ENCODE data around the gene TOB1.
"Not testable (repeated sequence)": the region's sequence is repeated elsewhere in the genome, so short reads cannot be mapped to it uniquely, and the experiment has no call there.

The TOB1 gene

GRCh38 chr17:50899559-50900319, 33.6 kb upstream of the TOB1 start:
- in situ Hi-C loops (cut with HindIII; ENCODE audit: low pct_ligation_motif_present, low pct_unique_long_range_greater_than_20kb, low sequenced_read_pairs), result no loop called here

GRCh38 chr17:50899005-50899460, 32.9 kb upstream of the TOB1 start:
- DNase-seq, result no peak

More at GRCh38 chr17:50899559-50900319, 33.6 kb upstream of the TOB1 start:
- no peak for DNase-seq

GRCh38 chr17:50898369-50899004, 32.3 kb upstream of the TOB1 start:
- DNase-seq, result no peak
- in situ Hi-C loops (cut with HindIII; ENCODE audit: low pct_ligation_motif_present, low pct_unique_long_range_greater_than_20kb, low sequenced_read_pairs), result no loop called here

More at GRCh38 chr17:50899005-50899460, 32.9 kb upstream of the TOB1 start:
- in situ Hi-C loops (cut with HindIII; ENCODE audit: low pct_ligation_motif_present, low pct_unique_long_range_greater_than_20kb, low sequenced_read_pairs), result no loop called here

- DNase-seq; in situ Hi-C loops (cut with HindIII; ENCODE audit: low pct_ligation_motif_present, low pct_unique_long_range_greater_than_20kb, low sequenced_read_pairs): not testable (repeated sequence)
Observed at GRCh38 chr17:50894513-50894912, 28.4 kb upstream of the TOB1 start.

- peak; percentile 61 for DNase-seq
Observed at GRCh38 chr17:50893183-50893993, 27.2 kb upstream of the TOB1 start.

GRCh38 chr17:50892101-50892776, 26.1 kb upstream of the TOB1 start:
- no peak for DNase-seq
- in situ Hi-C loops (cut with HindIII; ENCODE audit: low pct_ligation_motif_present, low pct_unique_long_range_greater_than_20kb, low sequenced_read_pairs), result no loop called here

More at GRCh38 chr17:50893183-50893993, 27.2 kb upstream of the TOB1 start:
- in situ Hi-C loops (cut with HindIII; ENCODE audit: low pct_ligation_motif_present, low pct_unique_long_range_greater_than_20kb, low sequenced_read_pairs), result no loop called here

GRCh38 chr17:50891577-50891989, 25.4 kb upstream of the TOB1 start:
- in situ Hi-C loops (cut with HindIII; ENCODE audit: low pct_ligation_motif_present, low pct_unique_long_range_greater_than_20kb, low sequenced_read_pairs), result no loop called here
- DNase-seq, result no peak

GRCh38 chr17:50890675-50891516, 24.7 kb upstream of the TOB1 start:
- DNase-seq, result no peak
- in situ Hi-C loops (cut with HindIII; ENCODE audit: low pct_ligation_motif_present, low pct_unique_long_range_greater_than_20kb, low sequenced_read_pairs), result no loop called here

GRCh38 chr17:50889528-50890118, 23.5 kb upstream of the TOB1 start:
- no peak for DNase-seq
- in situ Hi-C loops (cut with HindIII; ENCODE audit: low pct_ligation_motif_present, low pct_unique_long_range_greater_than_20kb, low sequenced_read_pairs), result no loop called here

GRCh38 chr17:50887705-50888245, 21.6 kb upstream of the TOB1 start:
- no peak for DNase-seq

GRCh38 chr17:50884439-50885311, 18.5 kb upstream of the TOB1 start:
- DNase-seq, result no peak
- in situ Hi-C loops (cut with HindIII; ENCODE audit: low pct_ligation_motif_present, low pct_unique_long_range_greater_than_20kb, low sequenced_read_pairs), result no loop called here

More at GRCh38 chr17:50887705-50888245, 21.6 kb upstream of the TOB1 start:
- in situ Hi-C loops (cut with HindIII; ENCODE audit: low pct_ligation_motif_present, low pct_unique_long_range_greater_than_20kb, low sequenced_read_pairs), result no loop called here

- in situ Hi-C loops (cut with HindIII; ENCODE audit: low pct_ligation_motif_present, low pct_unique_long_range_greater_than_20kb, low sequenced_read_pairs), result no loop called here
- DNase-seq, result no peak
Observed at GRCh38 chr17:50883850-50884438, 17.8 kb upstream of the TOB1 start.

- peak; percentile 31 for DNase-seq
- in situ Hi-C loops (cut with HindIII; ENCODE audit: low pct_ligation_motif_present, low pct_unique_long_range_greater_than_20kb, low sequenced_read_pairs), result no loop called here
Observed at GRCh38 chr17:50882851-50883250, 16.7 kb upstream of the TOB1 start.

- DNase-seq, result no peak
- in situ Hi-C loops (cut with HindIII; ENCODE audit: low pct_ligation_motif_present, low pct_unique_long_range_greater_than_20kb, low sequenced_read_pairs), result no loop called here
Observed at GRCh38 chr17:50881182-50881581, 15.0 kb upstream of the TOB1 start.

- in situ Hi-C loops (cut with HindIII; ENCODE audit: low pct_ligation_motif_present, low pct_unique_long_range_greater_than_20kb, low sequenced_read_pairs), result no loop called here
Observed at GRCh38 chr17:50879086-50879485, 12.9 kb upstream of the TOB1 start.

GRCh38 chr17:50877838-50878237, 11.7 kb upstream of the TOB1 start:
- in situ Hi-C loops (cut with HindIII; ENCODE audit: low pct_ligation_motif_present, low pct_unique_long_range_greater_than_20kb, low sequenced_read_pairs), result no loop called here
- DNase-seq, result no peak

More at GRCh38 chr17:50879086-50879485, 12.9 kb upstream of the TOB1 start:
- no peak for DNase-seq

Measured in ACHN (cell line).